HFF-Myc (cell line): Measurements from ENCODE around the gene NELL2.
"Not testable (repeated sequence)": the region's sequence is repeated elsewhere in the genome, so short reads cannot be mapped to it uniquely, and the experiment has no call there.

Experiments
- DNase-seq: peaks from one replicate; pipeline ENCODE4 v3.0.0-alpha.2; 2011; ENCODE audit warnings: low read depth; ENCODE audit errors: extremely low read depth
- H3K4me3 ChIP-seq: replicated peaks from 2 replicates; pipeline ENCODE4 v1.5.1; 2011; ENCODE audit warnings: low read depth, mild to moderate bottlenecking, control low read depth, low read length
- TF ChIP-seq, protein P1 (sequence below): IDR thresholded peaks from 2 replicates; pipeline ENCODE4 v1.5.1; 2012; ENCODE audit warnings: mild to moderate bottlenecking, low read depth, low read length, control low read depth; ENCODE audit errors: missing control alignments

Gene NELL2

DNA sequence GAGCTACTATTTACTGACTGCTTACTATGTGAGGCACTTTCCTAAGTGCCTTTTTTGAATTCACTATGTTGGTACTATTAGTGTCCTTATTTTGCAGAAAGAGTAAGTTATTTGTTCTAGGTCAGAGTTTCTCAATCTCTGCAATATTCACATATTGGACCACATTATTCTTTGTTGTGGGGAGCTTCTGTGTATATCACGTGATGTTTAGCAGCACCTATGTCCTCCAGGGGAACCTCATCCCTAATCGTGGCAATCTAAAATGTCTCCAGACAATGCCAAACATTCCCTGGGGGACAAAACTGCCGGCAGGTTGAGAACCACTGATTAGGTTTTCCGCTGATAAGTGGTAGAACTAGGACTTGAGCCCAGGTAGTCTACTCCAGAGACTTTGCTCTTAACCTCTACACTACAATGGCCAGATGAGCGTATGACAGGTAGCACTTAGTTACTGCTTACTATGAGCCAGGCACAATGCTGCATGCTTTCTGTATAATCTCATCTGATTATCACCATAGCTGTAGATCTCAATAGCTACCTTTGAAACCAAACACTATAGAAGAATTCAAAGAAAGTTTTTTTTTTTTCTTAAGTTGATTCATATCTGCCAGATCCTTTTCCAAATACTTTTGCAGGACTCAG is 38.9 kb downstream of the NELL2 start:
- TF ChIP-seq, protein P1, sequence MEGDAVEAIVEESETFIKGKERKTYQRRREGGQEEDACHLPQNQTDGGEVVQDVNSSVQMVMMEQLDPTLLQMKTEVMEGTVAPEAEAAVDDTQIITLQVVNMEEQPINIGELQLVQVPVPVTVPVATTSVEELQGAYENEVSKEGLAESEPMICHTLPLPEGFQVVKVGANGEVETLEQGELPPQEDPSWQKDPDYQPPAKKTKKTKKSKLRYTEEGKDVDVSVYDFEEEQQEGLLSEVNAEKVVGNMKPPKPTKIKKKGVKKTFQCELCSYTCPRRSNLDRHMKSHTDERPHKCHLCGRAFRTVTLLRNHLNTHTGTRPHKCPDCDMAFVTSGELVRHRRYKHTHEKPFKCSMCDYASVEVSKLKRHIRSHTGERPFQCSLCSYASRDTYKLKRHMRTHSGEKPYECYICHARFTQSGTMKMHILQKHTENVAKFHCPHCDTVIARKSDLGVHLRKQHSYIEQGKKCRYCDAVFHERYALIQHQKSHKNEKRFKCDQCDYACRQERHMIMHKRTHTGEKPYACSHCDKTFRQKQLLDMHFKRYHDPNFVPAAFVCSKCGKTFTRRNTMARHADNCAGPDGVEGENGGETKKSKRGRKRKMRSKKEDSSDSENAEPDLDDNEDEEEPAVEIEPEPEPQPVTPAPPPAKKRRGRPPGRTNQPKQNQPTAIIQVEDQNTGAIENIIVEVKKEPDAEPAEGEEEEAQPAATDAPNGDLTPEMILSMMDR = no peak
- DNase-seq = no peak
- no peak overlapping the region for H3K4me3 ChIP-seq

DNA sequence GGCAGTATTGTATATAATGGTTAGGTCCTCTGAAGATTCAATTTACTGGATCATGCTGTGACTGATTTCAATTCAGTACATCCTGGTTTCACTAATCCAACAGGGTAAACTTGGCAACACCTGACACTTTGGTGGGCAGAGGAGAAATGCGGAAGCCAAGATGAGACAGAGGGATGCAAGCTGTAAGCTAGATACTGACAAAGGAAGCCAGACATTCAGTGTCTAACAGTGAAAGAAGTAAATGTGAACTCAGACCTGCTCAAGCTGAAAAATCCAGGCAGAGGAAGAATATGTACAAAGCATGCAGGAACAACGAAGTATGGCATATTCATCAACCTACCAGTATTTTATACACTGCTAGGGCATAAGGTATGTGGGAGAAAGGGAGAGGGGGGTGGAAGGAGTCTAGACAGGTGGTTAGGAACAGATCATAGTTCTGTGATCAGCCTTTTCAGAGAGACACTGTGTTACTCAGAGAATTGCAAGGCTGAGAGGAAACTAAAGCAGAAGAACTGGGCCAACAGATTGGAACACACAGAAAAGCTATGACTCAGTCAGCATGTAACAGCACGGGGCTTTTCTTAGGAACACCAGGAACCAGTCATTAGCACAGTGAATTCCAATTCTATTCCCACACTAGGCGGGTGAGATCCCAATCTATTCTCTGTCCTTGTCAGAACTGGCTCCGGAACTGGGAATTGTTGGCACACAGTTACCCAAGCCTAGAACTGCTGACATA is 40.3 kb downstream of the NELL2 start:
- no peak overlapping the region for H3K4me3 ChIP-seq
- TF ChIP-seq, protein P1 = no peak
- DNase-seq = no peak

DNA sequence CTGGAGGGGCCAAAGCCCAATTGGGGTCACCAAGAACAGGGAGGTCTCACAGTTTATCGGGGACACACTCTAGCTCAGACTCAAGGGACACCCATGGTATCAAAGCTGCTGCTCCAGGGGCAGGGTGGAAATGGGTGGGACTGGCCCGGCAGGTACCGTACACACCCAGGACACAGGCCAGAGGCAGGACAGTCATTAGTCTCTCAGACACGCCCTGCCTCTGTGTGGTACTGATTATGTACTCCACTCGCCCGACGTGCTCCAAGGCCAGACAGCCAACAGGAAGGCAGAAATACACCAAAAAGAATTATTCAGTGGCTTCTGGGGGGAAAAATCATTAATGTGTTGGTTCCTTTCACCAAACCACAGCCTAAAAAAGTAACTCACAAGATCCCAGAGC is 41.1 kb downstream of the NELL2 start:
- not testable (repeated sequence) for H3K4me3 ChIP-seq, DNase-seq

DNA sequence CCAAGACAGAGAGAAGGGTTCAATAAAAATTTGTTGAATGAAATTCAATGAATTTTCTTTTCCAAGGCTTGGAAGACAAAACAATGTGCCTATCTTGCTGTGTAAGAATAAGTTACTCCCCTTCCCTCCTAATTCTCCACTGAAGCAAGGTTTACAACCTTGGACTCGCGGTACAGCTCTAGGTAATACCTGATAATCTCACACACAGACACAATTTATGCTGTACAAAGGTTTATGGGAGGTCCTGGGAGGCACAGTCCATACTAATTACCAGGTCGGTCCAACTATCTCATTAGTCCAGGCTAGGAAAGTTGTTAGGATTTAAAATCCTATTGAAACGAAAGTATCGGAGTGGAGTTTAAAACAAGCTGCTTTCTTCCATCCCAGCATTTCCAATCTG is 42.6 kb downstream of the NELL2 start:
- H3K4me3 ChIP-seq = no peak overlapping the region
- no peak for DNase-seq
- TF ChIP-seq, protein P1 = no peak

DNA sequence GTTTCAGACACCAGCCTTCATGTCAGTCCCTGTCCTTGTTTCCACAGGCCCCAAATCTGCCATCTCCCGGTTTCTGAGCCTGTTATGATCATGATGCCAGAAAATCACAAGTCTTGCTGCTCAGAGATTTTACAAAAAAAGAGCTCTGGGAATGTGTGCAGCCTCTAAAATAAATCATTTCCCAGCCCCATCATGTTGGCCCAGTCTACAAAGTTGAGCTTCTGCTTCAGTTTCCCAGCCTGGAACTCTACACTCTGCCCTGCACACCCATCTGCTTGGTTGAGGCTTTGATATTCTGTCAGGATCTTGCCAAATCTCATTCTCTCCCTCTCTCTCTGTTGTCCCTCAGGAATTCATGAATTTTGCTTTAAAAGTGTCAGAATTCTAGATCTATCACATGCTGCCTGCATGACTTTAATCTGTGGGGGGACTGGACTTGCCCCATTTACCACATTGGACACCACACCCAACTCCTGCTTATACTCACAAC is 45.5 kb downstream of the NELL2 start:
- no peak for DNase-seq
- no peak overlapping the region for H3K4me3 ChIP-seq
- TF ChIP-seq, protein P1 = no peak

DNA sequence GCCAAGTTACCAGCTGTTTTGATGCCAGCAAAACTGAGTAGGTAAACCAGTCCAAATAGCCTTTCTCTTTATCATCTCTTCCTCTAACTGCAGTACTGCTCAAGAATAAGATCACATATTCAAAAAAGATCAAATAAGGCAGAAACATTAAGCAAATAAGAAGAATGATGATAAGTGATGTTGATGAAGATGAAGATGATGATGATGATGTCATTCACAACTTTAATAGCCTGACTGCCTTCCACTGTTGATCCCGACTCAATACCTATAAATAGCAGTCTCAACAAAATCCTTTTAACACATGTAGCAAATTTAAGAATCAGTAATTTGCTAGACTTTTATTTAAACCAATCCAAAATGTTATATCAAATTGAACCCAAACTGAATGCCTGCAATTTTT is 47.1 kb downstream of the NELL2 start:
- TF ChIP-seq, protein P1 = no peak

DNA sequence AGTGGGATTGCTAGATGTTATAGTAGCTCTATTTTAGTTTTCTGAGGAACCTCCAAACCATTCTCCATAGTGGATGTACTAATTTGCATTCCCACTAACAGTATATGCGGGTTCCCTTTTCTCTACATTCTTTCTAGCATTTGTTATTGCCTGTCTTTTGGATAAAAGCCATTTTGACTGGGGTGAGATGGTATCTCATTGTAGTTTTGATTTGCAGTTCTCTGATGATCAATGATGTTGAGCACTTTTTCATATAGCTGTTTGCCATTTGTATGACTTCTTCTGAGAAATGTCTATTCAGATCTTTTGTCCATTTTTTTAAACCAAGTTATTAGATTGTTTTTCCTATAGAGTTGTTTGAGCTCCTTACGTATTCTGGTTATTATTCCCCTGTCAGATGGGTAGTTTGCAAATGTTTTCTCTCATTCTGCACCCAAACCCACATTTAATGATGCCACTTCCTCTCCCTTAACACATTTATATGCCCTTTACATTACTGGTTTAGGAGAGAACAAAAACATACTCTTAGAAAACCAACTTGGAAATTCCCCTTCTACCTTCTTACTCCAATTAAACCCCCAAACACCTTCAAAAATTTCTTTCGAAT is 48.2 kb downstream of the NELL2 start:
- TF ChIP-seq, protein P1 = no peak
- H3K4me3 ChIP-seq = no peak overlapping the region
- no peak for DNase-seq

More for the DNA sequence above, 47.1 kb downstream of the NELL2 start:
- no peak overlapping the region for H3K4me3 ChIP-seq
- DNase-seq = no peak

DNA sequence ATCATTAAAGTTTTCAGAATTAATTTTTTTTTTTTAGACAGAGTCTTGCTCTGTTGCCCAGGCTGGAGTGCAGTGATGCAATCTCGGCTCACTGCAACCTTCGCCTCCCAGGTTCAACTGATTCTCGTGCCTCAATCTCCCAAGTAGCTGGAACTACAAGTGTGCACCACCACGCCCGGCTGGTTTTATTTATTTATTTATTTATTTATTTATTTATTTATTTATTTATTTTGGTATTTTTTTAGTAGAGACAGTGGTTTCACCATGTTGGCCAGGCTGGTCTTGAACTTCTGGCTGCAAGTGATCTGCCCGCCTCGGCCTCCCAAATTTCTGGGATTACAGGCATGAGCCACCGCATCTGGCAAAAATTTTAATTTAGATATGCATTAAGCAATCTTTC is 54.4 kb downstream of the NELL2 start:
- not testable (repeated sequence) for H3K4me3 ChIP-seq, DNase-seq
